ENCODE results near the gene GGACT.

The GGACT gene

DNA sequence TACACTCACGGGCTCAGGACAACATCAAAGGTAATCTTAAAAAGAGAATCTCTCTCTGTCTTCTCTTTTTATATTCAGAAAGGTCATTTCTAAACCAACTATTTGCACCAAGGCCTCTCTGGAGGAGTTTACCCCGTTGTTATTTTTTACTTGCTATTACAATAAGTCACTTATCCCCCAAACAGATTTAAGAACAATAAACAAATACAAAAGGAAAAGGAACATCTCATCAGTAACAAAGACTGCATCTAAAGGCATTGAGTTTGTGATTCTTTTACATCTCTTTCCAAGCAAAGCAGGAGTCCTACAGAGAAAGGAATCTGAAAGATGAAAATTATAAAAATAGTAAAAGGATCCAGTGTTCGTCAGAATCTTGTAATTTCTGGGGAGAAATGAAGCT lies 75.4 kb downstream of the GGACT start:
- TF ChIP-seq, protein P1, sequence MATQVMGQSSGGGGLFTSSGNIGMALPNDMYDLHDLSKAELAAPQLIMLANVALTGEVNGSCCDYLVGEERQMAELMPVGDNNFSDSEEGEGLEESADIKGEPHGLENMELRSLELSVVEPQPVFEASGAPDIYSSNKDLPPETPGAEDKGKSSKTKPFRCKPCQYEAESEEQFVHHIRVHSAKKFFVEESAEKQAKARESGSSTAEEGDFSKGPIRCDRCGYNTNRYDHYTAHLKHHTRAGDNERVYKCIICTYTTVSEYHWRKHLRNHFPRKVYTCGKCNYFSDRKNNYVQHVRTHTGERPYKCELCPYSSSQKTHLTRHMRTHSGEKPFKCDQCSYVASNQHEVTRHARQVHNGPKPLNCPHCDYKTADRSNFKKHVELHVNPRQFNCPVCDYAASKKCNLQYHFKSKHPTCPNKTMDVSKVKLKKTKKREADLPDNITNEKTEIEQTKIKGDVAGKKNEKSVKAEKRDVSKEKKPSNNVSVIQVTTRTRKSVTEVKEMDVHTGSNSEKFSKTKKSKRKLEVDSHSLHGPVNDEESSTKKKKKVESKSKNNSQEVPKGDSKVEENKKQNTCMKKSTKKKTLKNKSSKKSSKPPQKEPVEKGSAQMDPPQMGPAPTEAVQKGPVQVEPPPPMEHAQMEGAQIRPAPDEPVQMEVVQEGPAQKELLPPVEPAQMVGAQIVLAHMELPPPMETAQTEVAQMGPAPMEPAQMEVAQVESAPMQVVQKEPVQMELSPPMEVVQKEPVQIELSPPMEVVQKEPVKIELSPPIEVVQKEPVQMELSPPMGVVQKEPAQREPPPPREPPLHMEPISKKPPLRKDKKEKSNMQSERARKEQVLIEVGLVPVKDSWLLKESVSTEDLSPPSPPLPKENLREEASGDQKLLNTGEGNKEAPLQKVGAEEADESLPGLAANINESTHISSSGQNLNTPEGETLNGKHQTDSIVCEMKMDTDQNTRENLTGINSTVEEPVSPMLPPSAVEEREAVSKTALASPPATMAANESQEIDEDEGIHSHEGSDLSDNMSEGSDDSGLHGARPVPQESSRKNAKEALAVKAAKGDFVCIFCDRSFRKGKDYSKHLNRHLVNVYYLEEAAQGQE (IDR thresholded peaks at IDR 0.05; ENCODE audit: insufficient read depth in 1 of 2, low read depth in 2 of 2, low read length in 2 of 2): no peak
- no peak for TF ChIP-seq SIN3A (IDR thresholded peaks at IDR 0.05; ENCODE audit: borderline replicate concordance, insufficient read depth, low read length)
- no peak for TF ChIP-seq TAF1 (IDR thresholded peaks at IDR 0.05; ENCODE audit: borderline replicate concordance, insufficient read depth, low read length)
- TF ChIP-seq POLR2AphosphoS5 (IDR thresholded peaks at IDR 0.05; ENCODE audit: low read depth, low read length): no peak
- TF ChIP-seq FOXP2 (optimal IDR thresholded peaks at IDR 0.05; ENCODE audit: borderline replicate concordance, extremely low read depth, extremely low read length, insufficient read depth): no peak

DNA sequence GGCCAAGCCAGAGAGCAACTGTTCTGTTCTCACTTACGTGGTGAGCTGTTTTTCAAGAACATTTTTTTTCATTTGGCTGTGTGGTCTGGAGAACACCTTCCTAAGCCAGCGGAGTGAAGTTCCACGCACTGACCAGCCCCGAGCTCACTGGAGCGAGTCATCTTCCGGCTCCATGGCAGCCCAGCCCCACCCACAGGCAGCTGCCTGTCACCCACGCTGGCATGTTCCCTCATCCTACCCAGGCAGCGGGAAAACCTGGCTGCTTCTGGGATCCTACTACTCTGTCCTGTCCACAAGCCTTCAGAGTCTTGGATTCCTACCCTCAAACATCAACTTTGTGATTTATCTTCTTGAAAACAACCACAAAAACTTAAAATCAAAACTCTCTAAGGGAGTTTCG lies 76.2 kb downstream of the GGACT start:
- TF ChIP-seq FOXP2 (optimal IDR thresholded peaks at IDR 0.05; ENCODE audit: borderline replicate concordance, extremely low read depth, extremely low read length, insufficient read depth): no peak
- no peak for TF ChIP-seq TAF1 (IDR thresholded peaks at IDR 0.05; ENCODE audit: borderline replicate concordance, insufficient read depth, low read length)
- no peak for TF ChIP-seq POLR2AphosphoS5 (IDR thresholded peaks at IDR 0.05; ENCODE audit: low read depth, low read length)
- TF ChIP-seq, protein P1 (IDR thresholded peaks at IDR 0.05; ENCODE audit: insufficient read depth in 1 of 2, low read depth in 2 of 2, low read length in 2 of 2): no peak
- TF ChIP-seq SIN3A (IDR thresholded peaks at IDR 0.05; ENCODE audit: borderline replicate concordance, insufficient read depth, low read length): no peak

DNA sequence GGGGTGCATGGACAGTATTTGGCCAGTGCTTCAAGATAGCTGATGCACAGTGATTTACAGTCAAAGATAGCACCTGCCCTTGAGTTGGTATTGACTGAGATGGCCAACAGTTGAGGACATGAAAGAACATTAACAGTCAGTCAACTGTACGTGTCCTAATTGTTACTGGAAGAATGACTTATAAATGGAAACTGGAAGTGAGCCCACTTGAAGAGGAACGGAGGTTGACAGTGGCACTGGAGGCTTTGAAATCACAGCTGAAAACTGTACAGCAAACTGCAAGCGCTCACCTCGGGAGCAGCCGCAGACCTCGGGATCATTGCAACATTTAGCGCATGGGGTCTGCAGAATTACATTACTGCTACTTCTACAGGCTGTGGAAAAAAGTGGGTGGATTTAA lies 77.1 kb downstream of the GGACT start:
- no peak for TF ChIP-seq FOXP2 (optimal IDR thresholded peaks at IDR 0.05; ENCODE audit: borderline replicate concordance, extremely low read depth, extremely low read length, insufficient read depth)
- TF ChIP-seq, protein P1 (IDR thresholded peaks at IDR 0.05; ENCODE audit: insufficient read depth in 1 of 2, low read depth in 2 of 2, low read length in 2 of 2): no peak
- TF ChIP-seq SIN3A (IDR thresholded peaks at IDR 0.05; ENCODE audit: borderline replicate concordance, insufficient read depth, low read length): no peak
- TF ChIP-seq TAF1 (IDR thresholded peaks at IDR 0.05; ENCODE audit: borderline replicate concordance, insufficient read depth, low read length): no peak
- TF ChIP-seq POLR2AphosphoS5 (IDR thresholded peaks at IDR 0.05; ENCODE audit: low read depth, low read length): no peak

DNA sequence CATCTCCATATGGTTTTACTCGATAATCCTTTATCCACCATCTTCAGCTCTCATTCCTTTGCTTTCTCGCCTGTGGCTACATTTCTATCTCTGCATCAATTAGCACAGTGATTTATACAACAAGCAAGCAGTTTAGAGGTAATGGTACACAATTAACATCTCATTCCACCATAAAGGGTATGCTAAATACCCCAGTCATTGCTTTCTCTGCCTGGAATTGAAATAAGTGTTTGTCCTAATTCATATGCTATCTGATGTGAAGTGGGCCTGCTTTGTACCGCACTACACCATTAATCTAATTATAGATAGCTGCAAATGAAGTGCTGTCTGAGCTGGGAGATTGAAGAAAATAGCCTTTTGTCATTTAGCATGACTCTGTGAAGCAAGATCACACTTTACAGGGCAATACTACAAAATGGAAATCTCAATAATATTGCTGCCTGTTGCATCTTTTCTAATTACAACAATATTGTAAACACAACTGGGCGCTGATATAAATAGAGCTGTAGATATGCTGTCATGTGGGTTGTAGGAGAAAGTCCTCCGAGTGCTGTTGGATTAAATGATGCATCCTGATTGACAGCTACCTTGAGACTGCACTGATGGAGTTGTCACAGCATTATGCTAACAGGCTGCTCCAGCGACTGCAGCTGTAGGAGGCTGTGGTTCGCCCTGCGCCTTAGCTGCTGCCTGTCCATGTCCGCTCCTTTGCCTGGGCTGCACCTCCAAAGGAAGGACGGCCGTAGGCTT lies 78.2 kb downstream of the GGACT start:
- TF ChIP-seq, protein P1 (IDR thresholded peaks at IDR 0.05; ENCODE audit: insufficient read depth in 1 of 2, low read depth in 2 of 2, low read length in 2 of 2): no peak
- TF ChIP-seq SIN3A (IDR thresholded peaks at IDR 0.05; ENCODE audit: borderline replicate concordance, insufficient read depth, low read length): no peak
- TF ChIP-seq FOXP2 (optimal IDR thresholded peaks at IDR 0.05; ENCODE audit: borderline replicate concordance, extremely low read depth, extremely low read length, insufficient read depth): no peak
- TF ChIP-seq TAF1 (IDR thresholded peaks at IDR 0.05; ENCODE audit: borderline replicate concordance, insufficient read depth, low read length): no peak
